NCI-H2029 (cell line): ENCODE results near the gene AARSD1.
"Not testable (repeated sequence)": the region's sequence is repeated elsewhere in the genome, so short reads cannot be mapped to it uniquely, and the experiment has no call there.

ENCODE experiments used
- DNase-seq: peaks from one replicate; lab custom pipeline; 2025; lab: John Stamatoyannopoulos, UW

Gene AARSD1

DNA sequence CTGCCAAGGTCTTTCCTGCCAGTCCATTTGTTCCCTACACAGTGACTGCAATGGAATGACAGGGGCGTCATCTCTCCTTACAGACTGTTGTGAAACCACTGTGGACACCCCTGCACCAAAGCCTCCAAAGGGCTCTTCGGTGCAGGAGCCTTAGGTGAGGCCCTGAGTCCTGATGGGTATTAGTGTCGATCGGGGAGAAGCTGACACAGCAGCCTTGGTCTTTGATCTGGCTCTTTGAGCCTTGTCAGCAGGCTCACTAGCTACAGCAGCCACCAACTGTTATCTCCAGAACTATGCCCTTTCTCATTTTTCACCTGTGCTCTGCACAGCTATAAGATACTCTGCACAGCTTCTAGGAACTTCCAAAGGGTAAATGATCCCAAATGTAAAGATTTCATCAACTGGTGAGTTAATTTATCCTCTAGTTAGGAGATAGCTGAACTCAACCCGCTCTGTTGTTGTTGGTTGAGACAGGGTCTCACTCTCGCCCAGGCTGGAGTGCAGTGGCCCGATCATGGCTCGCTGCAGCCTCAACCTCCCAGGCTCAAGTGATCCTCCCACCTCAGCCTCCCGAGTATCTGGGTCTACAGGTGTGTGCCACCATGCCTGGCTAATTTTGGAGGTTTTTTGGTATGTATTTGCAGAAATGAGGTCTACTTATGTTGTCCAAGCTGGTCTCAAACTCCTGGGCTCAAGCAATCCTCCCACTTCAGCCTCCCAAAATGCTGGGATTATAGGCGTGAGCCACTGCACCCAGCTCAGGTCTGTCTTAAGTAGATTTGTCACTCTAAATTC, 44.0 kb downstream of the AARSD1 start:
- DNase-seq: no peak

DNA sequence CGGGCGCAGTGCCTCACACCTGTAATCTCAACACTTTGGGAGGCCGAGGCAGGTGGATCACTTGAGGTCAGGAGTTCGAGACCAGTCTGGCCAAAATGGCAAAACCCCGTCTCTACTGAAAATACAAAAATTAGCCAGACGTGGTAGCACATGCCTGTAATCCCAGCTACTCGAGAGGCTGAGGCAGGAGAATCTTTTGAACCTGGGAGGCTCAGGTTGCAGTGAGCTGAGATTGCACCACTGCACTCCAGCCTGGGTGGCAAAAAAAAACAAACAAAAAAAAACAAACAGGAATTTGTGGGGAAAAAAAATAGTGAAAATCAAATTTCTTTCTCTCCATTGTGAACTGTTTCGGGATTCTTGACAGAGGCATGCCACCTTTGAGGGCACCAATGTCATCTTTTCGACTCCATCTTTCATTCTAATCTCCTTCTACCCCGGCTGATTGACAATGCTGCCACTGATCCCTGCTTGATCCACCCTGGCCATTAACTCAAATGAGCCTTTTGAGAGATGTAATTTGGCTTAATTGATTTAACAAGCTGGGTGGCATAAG, 44.7 kb downstream of the AARSD1 start:
- DNase-seq: not testable (repeated sequence)

DNA sequence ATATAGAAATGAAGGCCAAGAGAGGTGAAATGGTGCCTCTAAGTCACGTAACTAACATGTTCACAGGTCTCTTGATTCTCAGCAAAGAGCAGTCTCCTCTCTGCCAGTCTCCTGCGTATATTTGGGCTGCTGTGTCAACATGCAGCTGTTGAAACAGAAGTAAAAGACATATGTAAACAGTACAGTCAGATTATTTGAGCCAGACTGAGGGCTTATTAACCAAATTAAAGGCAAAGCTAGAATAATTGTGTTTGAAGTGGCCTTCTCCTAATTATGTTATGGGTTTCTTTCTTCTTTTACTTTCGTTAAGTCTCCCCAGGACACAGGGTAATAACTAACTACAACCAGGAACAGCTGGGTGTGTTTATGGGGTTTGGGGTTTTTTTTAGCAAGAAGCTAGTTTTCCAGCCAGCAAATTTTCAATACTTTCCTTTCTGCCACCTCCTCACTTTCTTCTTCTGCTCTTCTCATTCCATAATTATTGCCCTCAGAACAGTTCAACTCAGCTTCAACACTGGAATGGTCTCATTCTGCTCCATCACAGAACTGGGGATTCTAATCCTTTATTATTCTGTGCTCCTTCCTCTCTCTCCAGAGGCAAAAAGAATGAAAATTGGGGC, 45.2 kb downstream of the AARSD1 start:
- peak; percentile 67 for DNase-seq

DNA sequence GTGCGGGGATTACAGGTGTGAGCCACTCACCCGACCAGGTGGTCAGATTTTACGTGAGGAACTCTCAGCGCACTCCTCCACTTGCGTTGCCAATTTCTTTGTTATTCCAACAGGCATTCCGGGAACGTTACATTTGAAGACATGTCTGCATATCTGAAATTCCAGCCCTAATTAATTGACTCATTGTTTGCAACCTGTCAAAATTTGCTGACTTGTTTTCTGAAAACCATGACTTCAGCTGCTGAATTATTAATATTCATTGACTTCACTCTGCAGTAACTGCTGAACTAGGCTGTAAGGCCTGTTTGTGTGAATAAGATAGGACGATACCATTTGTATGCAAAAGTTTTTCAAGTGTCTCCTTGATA, 47.0 kb downstream of the AARSD1 start:
- DNase-seq: no peak

DNA sequence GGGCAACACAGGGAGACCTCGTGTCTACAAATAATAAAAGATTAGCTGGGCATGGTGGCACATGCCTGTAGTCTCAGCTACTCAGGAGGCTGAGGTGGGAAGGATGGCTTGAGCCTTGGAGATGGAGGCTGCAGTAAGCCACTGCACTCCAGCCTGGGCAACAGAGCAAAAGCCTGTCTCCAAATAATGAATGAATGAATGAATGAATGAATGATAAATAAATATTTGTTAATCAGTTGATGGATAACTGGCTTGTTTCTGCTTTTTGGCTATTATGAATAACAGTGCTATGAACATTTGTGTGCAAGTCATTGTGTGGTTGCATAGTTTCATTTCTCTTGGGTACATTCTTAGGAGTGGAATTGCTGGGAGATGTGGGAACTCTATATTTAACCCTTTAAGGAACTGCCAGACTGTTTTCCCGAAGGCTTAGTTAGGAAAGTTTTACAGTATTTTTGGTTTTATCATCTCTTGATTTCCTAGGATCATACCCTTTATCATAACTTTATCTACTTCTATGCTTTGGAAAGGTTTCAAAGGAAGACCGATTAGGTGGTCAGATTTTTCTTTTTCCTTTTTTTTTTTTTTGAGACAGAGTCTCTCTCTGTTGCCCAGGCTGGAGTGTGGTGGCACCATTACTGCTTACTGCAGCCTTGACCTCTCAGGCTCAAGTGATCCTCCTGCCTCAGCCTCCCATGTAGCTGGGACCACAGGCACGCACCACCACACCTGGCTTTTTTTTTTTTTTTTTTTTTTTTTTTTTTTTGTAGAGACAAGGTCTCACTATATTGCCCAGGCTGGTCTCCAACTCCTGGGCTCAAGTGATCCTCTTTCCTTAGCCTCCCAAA, 47.6 kb downstream of the AARSD1 start:
- not testable (repeated sequence) for DNase-seq

DNA sequence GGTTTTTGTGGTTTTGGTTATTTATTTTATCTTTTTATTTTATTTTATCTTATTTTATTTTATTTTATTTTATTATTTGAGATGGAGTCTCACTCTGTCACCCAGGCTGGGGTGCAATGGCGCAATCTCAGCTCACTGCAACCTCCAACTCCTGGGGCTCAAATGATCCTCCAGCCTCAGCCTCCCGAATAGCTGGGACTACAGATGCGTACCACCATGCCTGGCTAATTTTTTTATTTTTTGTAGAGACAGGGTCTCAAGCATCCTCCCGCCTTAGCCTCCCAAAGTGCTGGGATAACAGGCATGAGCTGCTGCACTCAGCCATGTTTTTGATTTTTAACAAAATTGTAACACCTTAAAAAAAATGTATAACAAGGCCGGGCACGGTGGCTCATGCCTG, 49.0 kb downstream of the AARSD1 start:
- DNase-seq: not testable (repeated sequence)

DNA sequence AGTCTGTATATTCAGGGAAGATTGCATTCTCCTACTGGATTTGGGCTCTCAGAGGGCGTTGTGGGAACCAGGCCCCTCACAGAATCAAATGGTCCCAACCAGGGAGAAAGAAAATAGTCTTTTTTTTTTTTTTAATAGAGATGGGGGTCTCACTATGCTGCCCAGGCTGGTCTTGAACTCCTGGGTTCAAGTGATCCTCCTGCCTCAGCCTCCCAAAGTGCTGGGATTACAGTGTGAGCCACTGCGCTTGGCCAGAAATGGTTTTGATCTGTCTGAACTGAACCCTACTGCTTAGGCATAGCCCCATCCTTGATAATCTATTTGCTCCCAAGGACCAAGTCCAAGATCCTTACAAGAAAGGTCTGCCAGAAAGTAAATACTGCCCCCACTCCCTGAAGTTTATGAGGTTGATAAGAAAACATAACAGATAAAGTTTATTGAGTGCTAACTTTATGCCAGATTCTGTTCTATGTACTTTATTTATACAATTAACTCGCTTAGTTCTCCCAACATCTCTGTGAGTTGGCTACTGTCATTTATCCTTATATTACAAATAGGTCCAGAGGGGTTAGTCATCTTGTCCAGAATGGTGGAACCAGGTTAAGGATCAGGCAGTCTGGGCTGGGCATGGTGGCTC, 50.2 kb downstream of the AARSD1 start:
- no peak for DNase-seq

DNA sequence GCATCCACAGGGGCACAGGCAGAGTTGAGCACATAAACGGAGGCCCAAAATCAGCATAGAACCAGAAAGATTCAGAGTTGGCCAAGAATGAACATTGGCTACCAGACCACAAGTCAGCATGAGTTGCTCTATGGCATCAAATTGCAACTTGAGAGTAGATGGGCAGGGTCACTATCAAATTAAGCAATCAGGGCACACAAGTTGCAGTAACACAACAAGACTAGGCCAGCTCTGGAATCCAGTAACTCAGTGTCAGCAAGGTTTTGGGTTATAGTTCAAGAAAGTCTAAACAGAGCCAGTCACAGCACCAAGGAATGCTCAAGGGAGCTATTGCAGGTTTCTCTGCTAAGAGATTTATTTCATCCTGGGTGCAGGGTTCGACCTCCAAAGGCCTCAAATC, 50.7 kb downstream of the AARSD1 start:
- no peak for DNase-seq

DNA sequence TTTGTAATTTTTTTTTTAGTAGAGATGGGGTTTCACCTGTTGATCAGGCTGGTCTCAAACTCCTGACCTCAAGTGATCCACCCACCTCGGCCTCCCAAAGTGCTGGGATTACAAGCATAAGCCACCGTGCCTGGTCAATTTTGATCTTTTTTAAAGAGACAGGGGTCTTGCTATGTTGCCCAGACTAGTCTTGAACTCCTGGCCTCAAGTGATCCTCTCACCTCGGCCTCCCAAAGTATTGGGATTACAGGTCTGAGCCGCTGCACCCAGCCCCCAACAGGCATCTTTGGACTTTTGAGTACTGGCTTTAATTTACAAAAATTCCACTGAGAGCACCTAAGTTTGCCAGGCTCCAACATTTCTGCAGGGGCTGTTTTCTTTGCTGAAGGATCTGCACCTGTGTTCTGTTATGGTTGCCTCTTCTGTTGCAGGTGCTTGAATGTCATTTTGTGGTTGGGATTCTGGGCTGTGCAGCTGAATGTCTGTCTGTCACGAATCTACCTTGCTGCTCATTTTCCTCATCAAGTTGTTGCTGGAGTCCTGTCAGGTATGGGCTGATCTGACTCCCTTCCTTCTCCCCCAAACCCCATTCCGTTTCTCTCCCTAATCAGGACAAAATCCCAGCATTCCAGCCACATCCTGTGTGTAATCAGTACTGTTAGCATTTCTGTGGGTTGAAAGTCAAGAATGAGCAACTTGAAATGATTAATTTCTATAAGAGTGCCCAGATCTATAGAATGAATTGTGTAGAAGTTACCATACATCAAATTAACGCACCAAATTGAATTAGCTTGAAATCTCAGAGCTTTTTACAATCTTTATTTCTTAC, 55.2 kb downstream of the AARSD1 start:
- DNase-seq: no peak

DNA sequence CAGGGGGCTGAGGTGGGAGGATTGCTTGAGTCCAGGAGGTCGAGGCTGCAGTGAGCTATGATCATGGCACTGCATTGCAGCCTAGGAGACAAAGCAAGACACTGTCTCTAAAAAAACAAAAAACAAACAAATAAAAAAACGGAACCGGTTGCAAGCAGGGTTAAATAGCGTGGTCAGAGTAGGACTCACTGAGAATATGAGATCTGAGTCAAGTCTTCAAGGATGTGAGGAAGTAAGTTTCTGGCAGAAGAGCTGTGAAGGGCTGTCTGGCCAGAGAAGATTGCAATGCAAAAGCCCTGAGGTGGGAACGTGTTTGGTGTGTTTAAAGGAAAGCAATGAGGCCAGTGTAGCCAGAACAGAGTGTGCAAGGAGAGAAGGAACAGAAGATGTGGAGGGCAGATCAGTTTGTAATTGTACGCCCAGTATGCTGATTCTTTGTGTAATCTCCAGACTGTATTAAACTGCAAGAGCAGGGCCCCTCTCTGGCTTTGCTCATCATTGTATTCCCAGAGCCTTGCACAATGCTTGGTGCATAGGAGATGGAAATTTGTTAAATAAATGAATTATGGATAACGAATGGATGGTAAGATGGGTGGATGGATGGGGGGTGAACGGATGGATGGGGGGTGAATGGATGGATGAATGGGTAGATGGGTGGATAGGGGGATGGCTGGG, 57.3 kb downstream of the AARSD1 start:
- no peak for DNase-seq

DNA sequence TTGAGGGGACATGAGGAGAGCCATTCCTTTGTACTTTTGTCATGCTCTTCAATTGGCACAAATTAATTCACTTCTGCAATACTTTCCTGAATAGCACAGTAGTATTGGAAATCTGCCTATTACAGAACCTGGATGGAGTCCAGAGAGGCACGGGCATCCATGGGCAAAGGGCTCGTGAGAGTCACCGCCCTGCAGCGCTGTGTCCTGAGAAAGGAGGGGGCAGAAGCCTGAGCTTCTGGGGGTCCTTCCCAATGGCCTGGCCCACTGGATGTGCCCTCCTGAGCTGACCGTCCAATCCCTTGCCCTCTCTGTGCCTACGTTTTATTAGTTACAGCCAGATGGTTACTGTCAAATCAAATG, 60.2 kb downstream of the AARSD1 start:
- DNase-seq: no peak

DNA sequence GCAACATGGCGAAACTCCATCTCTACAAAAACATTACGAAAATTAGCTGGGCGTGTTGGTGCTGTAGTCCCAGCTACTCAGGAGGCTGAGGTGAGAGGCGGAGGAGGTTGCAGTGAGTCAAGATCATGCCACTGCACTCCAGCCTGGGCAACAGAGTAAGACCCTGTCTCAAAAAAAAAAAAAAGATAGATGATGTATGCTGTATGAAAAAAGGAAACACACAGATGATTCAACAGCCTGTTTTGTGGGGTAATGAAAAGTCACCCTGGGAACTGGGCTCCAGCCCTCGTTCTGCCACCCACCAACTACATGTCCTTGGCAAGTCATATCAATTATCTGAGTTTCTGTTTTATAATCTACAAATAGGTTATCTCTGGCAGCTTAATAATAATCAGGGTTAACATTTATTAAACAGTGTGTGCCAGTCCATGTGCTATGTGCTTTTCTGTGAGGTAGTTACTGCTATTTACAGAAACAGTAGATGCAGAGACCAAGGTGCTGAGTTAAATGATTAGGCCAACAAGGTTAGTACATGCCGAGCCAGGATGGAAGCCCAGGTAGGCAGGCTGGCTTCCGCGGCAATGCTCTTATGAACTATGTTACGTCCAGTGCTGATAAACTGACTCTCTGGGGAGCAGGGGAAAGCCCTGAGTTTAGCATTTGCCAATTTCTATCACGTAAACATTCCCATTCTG, 62.6 kb downstream of the AARSD1 start:
- no peak for DNase-seq
